RKO (cell line): Measurements from ENCODE around the gene LDLRAD2.

ENCODE experiments used
- DNase-seq: peaks from one replicate; pipeline ENCODE4 v3.0.0-alpha.2; 2016; ENCODE audit warnings: low spot score

LDLRAD2 gene

GRCh38 chr1:21860971-21861370 is 48.9 kb downstream of the LDLRAD2 start:
- no peak for DNase-seq

- DNase-seq: peak; percentile 34
Observed at GRCh38 chr1:21861602-21862429, 49.8 kb downstream of the LDLRAD2 start.

GRCh38 chr1:21863981-21864380 is 51.9 kb downstream of the LDLRAD2 start:
- DNase-seq: no peak

GRCh38 chr1:21864730-21865129 is 52.7 kb downstream of the LDLRAD2 start:
- no peak for DNase-seq

GRCh38 chr1:21865609-21865942 is 53.5 kb downstream of the LDLRAD2 start:
- DNase-seq: no peak

- no peak for DNase-seq
Observed at GRCh38 chr1:21865943-21866706, 54.1 kb downstream of the LDLRAD2 start.

GRCh38 chr1:21866707-21867043 is 54.6 kb downstream of the LDLRAD2 start:
- no peak for DNase-seq

- DNase-seq: no peak
Observed at GRCh38 chr1:21867451-21867996, 55.5 kb downstream of the LDLRAD2 start.

GRCh38 chr1:21868482-21868881 is 56.4 kb downstream of the LDLRAD2 start:
- no peak for DNase-seq

- no peak for DNase-seq
Observed at GRCh38 chr1:21868941-21869454, 56.9 kb downstream of the LDLRAD2 start.

- peak; percentile 43 for DNase-seq
Observed at GRCh38 chr1:21869620-21870121, 57.6 kb downstream of the LDLRAD2 start.

- no peak for DNase-seq
Observed at GRCh38 chr1:21870611-21871010, 58.5 kb downstream of the LDLRAD2 start.

- DNase-seq: no peak
Observed at GRCh38 chr1:21871943-21872342, 59.9 kb downstream of the LDLRAD2 start.

GRCh38 chr1:21872445-21873079 is 60.5 kb downstream of the LDLRAD2 start:
- DNase-seq: no peak

GRCh38 chr1:21873174-21873573 is 61.1 kb downstream of the LDLRAD2 start:
- DNase-seq: no peak

- DNase-seq: no peak
Observed at GRCh38 chr1:21873761-21874160, 61.7 kb downstream of the LDLRAD2 start.

GRCh38 chr1:21874328-21874727 is 62.3 kb downstream of the LDLRAD2 start:
- no peak for DNase-seq
